ENCODE data around the gene PPP1CB.

DNA sequence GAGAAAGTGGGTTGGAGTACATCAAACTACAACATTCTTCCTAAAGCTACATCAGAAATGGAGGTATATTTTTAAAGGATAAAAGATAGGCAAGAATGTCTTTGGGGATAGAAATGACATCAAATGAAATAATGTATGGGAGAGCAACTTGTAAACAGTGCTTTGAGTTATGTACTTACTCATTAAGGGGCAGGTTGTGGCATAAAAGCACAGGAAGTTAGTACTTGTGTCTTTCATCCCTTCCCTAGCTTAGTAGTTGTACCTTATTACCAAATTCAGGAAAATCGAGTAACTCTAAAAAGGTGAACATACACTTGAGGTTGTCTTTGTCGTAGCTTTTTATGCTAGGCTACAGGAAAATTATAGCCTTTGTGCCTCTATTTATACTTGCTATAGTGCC is 28.9 kb downstream of the PPP1CB start:
- TF ChIP-seq, protein P1, sequence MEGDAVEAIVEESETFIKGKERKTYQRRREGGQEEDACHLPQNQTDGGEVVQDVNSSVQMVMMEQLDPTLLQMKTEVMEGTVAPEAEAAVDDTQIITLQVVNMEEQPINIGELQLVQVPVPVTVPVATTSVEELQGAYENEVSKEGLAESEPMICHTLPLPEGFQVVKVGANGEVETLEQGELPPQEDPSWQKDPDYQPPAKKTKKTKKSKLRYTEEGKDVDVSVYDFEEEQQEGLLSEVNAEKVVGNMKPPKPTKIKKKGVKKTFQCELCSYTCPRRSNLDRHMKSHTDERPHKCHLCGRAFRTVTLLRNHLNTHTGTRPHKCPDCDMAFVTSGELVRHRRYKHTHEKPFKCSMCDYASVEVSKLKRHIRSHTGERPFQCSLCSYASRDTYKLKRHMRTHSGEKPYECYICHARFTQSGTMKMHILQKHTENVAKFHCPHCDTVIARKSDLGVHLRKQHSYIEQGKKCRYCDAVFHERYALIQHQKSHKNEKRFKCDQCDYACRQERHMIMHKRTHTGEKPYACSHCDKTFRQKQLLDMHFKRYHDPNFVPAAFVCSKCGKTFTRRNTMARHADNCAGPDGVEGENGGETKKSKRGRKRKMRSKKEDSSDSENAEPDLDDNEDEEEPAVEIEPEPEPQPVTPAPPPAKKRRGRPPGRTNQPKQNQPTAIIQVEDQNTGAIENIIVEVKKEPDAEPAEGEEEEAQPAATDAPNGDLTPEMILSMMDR (IDR thresholded peaks at IDR 0.05): no peak
- TF ChIP-seq EP300 (IDR thresholded peaks at IDR 0.05): no peak

Data from ovary (tissue), 3 donors.